SH-SY5Y (cell line): Measurements from ENCODE around the gene MRPL14.

Source experiments
- GATA2 ChIP-seq: IDR thresholded peaks from 2 replicates; pipeline ENCODE4 v1.6.1; 2011; ENCODE audit warnings: mild to moderate bottlenecking, low read depth, low read length
- GATA3 ChIP-seq: IDR thresholded peaks from 2 replicates; pipeline ENCODE4 v1.6.1; 2011; ENCODE audit warnings: low read depth, mild to moderate bottlenecking, low read length, moderate library complexity

DNA sequence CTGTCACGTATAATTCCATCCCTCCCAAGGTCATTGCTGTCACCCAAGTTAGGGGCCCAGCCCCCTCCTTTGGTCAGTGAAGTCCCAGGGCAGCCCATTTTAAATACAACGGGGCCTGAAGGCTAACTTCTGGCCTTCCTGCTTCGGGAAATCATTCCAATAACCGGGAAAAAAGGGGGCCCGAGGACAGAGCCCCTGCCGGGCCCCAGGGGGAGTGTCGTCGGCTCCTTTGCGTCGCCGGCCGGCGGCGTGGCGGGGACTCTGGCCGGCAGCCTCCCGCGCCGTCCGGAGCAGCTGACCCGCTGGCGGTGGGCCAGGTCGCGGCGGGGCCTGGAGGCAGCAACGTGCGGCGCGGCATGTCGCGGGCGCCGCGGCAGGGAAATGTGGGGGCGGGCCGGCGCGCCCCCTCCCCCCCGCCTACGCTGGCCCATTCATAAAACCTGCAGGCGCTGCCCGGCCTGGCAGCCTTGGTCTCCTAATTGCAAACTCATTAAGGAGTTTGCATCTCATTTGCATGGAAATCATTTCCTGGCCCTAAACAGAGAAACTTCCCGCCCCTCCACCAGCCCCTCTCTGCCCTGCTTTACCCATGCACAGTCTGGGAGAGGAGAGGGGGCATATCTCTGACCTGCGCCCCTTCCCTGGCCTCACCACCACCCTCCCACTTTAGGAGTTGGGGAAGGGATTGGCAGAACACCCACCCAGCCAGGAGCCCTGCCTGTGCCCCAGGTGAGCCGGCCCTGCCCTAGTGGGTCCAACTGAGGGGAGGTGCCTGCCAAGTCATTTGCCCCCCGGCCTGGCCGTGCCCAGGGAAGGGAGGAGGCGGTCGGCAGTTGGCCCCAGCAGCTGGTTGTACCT lies 50.7 kb downstream of the MRPL14 start:
- TF ChIP-seq GATA3: no peak
- no peak for TF ChIP-seq GATA2
